Colon (tissue), 2 donors: ENCODE measurements around the gene AKR1C3.
"Not testable (repeated sequence)": the region's sequence is repeated elsewhere in the genome, so short reads cannot be mapped to it uniquely, and the experiment has no call there.

Source experiments
- FAIRE-seq: peaks from 2 replicates; lab custom pipeline; 2012; peaks lifted over from hg19 to GRCh38; lab: Jason Lieb, UNC
- donor health status: control.
- donor health status: control.

AKR1C3 gene

GRCh38 chr10:5136468-5137087 lies 42.4 kb downstream of the AKR1C3 start:
- FAIRE-seq: no peak

GRCh38 chr10:5137699-5138098 lies 43.5 kb downstream of the AKR1C3 start:
- not testable (repeated sequence) for FAIRE-seq

- FAIRE-seq: no peak
These were observed 48.0 kb downstream of the AKR1C3 start for GRCh38 chr10:5142199-5142598.

- FAIRE-seq: no peak
These were observed 48.9 kb downstream of the AKR1C3 start for GRCh38 chr10:5143137-5143536.

GRCh38 chr10:5146920-5147254 lies 52.7 kb downstream of the AKR1C3 start:
- FAIRE-seq: no peak

GRCh38 chr10:5147255-5147980 lies 53.2 kb downstream of the AKR1C3 start:
- FAIRE-seq: no peak

- no peak for FAIRE-seq
These were observed 53.9 kb downstream of the AKR1C3 start for GRCh38 chr10:5147981-5148677.

- FAIRE-seq: no peak
These were observed 54.4 kb downstream of the AKR1C3 start for GRCh38 chr10:5148678-5149032.

- FAIRE-seq: no peak
These were observed 56.9 kb downstream of the AKR1C3 start for GRCh38 chr10:5151076-5151475.

GRCh38 chr10:5155951-5156350 lies 61.7 kb downstream of the AKR1C3 start:
- no peak for FAIRE-seq
